ENCODE data around the gene PRDM15. TPM values are rescaled to one million over a fixed set of nuclear protein-coding genes. Genes with fewer than 3 reads are reported as not detected.

The PRDM15 gene
- total RNA-seq, 1 experiment from 2014 or later: 9.9 TPM

GRCh38 chr21:41806773-41807172, 72.4 kb downstream of the PRDM15 start:
- no peak overlapping the region for H3K4me2 ChIP-seq (ENCODE audit: insufficient read depth, insufficient read length, low read length)
- Mint-ChIP-seq H3K27ac (no peak overlapping the region), H3K9me3 (peaks cover 7% of the 10 kb centered on the region in 2 experiments; a peak in 4 of 5 replicates), H3K4me3 (no peak overlapping the region), H3K4me1 (no peaks in the 10 kb centered on the region), H3K36me3 (ENCODE audit: insufficient read depth in 1 of 3, low read depth in 3 of 3) (peaks cover 12 to 51% (median 36%) of the 10 kb centered on the region in 3 experiments), H3K27me3 (ENCODE audit: low read depth) (no peaks in the 10 kb centered on the region)
- no peak overlapping the region for H3K23ac ChIP-seq (ENCODE audit: insufficient read length, low read depth, low read length)
- no peak overlapping the region for H2BK120ac ChIP-seq (ENCODE audit: low read depth, low read length, poor library complexity, severe bottlenecking)
- no peaks in the 10 kb centered on the region for H4K20me1 ChIP-seq (ENCODE audit: control insufficient read depth, insufficient read depth, insufficient read length)
- H4K91ac ChIP-seq (ENCODE audit: insufficient read length, low read depth, low read length): no peak overlapping the region
- no peak overlapping the region for H2BK20ac ChIP-seq (ENCODE audit: low read depth, low read length, poor library complexity, severe bottlenecking)
- no peak overlapping the region for H4K5ac ChIP-seq (ENCODE audit: insufficient read length, low read depth, low read length)
- H3K14ac ChIP-seq (ENCODE audit: insufficient read depth, low read length): no peak overlapping the region
- no peaks in the 10 kb centered on the region for H3K79me2 ChIP-seq (ENCODE audit: insufficient read depth, low read length)
- H3K27ac ChIP-seq (ENCODE audit: insufficient read length, low read depth, low read length): no peak overlapping the region
- no peak overlapping the region for H3K18ac ChIP-seq (ENCODE audit: insufficient read length, low read depth, low read length)
- H2AK5ac ChIP-seq (ENCODE audit: insufficient read length, low read length): no peak overlapping the region
- no peak overlapping the region for H2BK15ac ChIP-seq (ENCODE audit: low read depth, low read length)
- no peak overlapping the region for H2AFZ ChIP-seq (ENCODE audit: low read length)
- H3K56ac ChIP-seq (ENCODE audit: insufficient read length, low read depth, low read length): no peak overlapping the region
- no peaks in the 10 kb centered on the region for H3K27me3 ChIP-seq (ENCODE audit: insufficient read depth, low read length)
- no peak overlapping the region for H4K8ac ChIP-seq (replicated peaks; ENCODE audit: insufficient read length, low read depth, low read length)
- H2BK12ac ChIP-seq (ENCODE audit: insufficient read length, low read depth, low read length): no peak overlapping the region
- no peak overlapping the region for H3K9ac ChIP-seq (ENCODE audit: extremely low read depth, insufficient read length, low read length)
- H2BK5ac ChIP-seq (ENCODE audit: insufficient read length, low read length): no peak overlapping the region
- no peaks in the 10 kb centered on the region for H3K79me1 ChIP-seq (ENCODE audit: insufficient read depth, low read depth, low read length, poor library complexity, severe bottlenecking)
- no peaks in the 10 kb centered on the region for H3K9me3 ChIP-seq (ENCODE audit: control insufficient read depth, low read depth, low read length)
- H3T11ph ChIP-seq (ENCODE audit: low read length): no peak overlapping the region
- no peak overlapping the region for H3K4ac ChIP-seq (ENCODE audit: low read depth, low read length)
- no peak for DNase-seq
- H3K4me1 ChIP-seq (ENCODE audit: insufficient read depth, low read length): no peaks in the 10 kb centered on the region
- TF ChIP-seq CTCF (conservative IDR thresholded peaks at IDR 0.05): no peak
- H3K23me2 ChIP-seq (ENCODE audit: insufficient read length, low read depth, low read length, poor library complexity, severe bottlenecking): no peaks in the 10 kb centered on the region
- no CpG with 5 or more reads among the region's 4 CpGs for WGBS (ENCODE audit: extremely low coverage, insufficient read length, low lambda C conversion rate)

All from H9 (cell line).